NOMO-1 treated with DMSO at 0.1 percent for 48 hours (cell line): ENCODE measurements around the gene SNPH.

ENCODE experiments used
- DNase-seq: peaks from one replicate; lab custom pipeline; 2025; ENCODE audit not compliant: unreplicated experiment; lab: John Stamatoyannopoulos, UW

Gene SNPH

DNA sequence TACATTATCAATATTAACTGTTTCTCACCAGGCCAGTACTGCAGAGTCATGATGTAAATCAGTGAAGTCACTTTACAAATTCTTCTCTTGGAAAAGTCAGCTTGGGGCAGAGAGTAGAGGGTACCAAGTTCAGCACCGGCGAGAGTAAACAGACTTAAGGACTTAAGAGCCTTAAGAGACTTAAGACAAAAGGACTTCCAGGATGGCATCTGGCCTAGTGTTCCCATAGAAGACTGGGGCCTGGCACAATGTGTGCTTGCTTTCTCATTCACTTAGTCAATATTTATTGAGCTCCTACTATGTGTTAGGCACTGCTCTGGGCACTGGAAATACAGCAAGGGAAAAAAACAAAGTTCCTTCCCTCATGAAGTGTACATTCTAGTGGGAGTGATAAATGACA lies 1.4 kb upstream of the SNPH start:
- no peak for DNase-seq

DNA sequence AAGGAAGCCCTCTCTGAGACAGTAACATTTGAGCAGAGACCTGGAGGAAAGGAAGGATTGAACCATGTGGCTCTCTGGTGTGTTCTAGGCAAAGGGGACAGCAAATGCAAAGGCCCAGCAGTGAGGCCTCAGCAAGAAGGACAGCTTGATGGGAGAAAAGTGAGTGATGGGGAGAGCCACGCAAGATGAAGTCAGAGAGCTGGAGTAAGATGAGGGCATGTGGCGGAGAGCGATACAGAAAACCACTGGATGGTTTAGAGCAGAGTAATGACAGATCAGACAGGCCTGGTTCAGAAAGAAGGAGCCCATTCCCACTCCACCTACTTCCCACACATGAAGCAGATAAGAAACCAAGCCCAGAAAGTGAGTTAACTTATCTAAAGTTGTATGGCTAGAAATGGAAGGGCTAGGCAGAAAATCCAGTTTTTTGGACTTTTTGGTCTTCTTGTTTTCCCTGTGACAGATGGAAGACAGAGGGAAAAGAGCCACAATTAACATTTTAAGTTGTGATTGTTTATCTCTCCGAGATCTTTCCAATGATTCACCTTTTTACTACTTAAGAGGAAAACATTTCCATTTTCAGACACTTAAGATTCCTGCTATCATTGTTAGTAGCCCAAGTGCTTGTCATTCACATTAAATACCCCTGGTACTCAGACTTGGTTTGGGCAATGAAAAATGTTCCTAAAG lies 723 bp upstream of the SNPH start:
- DNase-seq, result no peak

DNA sequence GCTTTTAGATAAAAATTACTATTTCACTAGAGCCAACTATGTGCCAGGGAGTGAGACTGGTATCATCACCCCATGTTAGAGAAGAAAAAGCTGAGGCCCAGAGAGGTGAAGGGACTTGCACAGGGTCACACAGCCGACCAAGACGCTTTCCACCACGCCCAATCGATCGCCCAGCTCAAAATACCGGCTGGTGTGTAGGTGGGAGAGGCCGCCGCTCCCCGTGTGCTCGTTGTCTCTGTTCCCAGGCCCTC lies 253 bp upstream of the SNPH start:
- DNase-seq, result no peak

DNA sequence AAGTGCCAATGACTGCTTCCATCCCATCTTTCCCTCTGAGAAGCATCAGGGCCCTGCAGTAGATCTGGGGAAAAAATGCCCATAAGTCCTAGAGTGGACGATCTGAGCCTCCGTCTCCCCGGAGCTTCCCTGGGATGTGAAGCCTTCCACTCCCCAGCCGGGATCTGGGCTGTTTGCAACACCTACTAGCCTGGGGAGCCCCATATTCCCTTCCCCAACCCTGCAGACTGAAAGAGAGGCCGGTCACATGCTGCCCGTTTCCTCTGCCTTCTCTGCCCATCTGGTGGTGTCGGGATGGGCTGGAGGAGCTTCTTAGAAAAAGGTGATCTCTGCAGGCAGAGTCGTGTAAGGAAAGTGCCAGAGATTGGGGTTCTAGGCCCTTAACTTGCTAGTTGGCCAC lies 1.1 kb downstream of the SNPH start:
- DNase-seq, result no peak

DNA sequence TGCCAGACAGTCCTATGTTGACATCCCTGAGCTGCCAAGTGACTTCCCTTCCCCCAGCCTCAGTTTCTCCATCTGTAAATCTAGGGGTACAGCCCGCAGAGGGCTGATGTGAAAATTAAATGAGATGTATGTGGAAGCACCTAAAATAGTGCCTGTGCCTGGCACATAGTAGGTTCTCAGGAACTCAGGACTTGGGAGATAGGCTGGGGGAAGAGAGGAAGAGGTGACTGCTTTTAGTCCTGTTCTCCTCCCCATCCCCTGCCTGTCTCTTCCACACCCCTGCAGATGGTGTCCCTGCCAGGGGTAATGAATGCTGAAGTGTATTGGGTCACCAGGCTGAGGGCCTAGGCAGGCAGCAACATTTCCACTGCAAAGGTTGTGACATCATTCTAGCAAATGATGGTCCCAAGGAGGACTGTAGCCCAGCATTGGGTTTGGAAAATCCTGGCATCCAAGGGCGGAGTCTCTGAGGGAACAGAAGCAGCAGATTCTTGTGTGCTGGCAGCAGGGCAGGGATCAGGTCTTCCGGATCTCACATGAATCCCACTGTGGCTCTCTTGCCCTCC lies 1.8 kb downstream of the SNPH start:
- no peak for DNase-seq

DNA sequence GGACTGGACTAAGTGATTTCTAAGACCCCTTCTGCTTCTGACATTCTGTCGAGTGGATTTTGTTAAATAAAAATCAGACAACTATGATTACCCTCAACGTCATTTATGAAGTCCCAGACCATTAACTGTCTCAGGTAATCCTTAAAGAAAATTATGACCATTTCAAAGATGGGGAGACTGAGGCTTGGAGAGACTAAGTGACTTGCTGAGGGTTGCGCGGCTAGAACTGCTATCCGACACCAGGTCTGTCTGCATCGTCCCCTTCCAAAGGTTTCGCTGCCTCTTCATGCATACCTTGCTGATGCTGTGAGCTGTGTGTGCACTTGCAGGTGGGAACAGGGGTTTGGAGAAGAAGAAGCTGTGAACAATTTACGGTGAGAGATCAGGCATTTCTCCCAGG lies 3.1 kb downstream of the SNPH start:
- DNase-seq, result no peak

DNA sequence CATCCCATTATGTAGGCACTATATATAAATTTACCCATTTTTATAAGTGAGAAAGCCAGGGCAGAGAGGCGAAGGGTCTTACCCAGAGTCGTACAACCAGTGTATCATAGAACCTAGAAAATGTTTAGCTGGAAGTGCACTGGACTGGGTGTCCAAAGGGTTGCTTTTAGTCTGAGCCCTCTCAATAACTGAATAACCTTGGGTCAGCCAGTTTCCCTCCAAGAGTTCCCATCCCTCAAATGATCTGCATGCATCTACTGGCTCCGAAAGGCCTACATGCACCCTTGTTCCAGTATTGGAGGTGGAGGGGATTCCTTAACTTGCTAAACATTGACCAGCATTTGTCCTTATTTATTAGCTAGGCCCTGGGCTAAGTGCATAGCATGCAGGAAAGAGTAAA lies 3.8 kb downstream of the SNPH start:
- no peak for DNase-seq

DNA sequence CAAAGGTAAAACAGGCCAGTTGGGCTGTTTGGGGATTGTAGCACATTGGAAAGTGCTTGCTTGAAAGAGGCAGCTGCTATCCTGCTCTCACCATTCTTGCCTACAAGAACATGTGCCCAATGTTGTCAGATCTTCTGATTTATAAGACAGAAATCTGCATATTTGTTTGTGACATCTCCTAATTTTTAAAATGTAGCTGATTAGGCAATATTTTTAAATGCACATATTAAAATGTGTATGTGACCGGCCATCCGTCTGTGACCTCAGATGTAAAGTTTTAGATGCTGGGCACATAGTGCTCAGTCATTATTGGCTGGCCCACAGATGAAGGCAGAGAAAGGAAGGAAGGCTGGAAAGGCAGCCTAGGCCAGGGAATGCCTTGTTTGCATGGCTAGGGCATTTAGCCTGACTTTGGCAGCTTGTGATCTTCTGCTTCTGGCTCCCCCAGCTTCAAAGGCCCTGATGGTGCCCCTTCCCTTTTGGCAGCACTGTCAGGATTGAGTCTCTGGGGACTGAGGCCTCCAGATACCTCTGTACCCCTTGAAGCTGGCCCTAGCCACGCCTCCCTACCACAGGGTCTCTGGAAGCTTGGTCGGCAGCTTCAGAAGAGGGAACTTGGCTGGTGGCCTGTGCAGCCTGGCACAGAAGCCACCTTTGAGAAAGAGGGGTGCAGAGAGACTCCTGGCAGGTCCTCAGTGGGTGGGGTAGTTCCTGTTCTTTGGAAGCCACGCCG lies 6.4 kb downstream of the SNPH start:
- DNase-seq, result no peak

DNA sequence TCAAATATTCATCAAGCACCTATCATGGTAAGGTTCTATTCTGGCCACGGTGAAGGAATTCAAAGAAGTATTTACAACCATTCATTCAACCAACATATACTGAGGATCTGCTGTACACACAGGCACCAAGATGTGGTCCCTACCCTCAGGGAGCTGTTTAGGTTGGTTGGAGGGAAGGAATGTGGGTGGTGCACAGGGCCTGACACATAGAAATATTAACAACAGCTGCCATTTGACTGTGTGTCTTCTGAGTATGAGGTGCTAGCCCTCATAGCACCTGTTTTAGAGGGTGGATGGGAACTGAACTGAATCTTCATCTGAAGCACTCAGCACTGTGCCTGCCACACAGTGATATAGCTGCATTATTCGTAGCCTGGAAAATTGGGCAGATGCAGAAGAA lies 7.3 kb downstream of the SNPH start:
- no peak for DNase-seq

DNA sequence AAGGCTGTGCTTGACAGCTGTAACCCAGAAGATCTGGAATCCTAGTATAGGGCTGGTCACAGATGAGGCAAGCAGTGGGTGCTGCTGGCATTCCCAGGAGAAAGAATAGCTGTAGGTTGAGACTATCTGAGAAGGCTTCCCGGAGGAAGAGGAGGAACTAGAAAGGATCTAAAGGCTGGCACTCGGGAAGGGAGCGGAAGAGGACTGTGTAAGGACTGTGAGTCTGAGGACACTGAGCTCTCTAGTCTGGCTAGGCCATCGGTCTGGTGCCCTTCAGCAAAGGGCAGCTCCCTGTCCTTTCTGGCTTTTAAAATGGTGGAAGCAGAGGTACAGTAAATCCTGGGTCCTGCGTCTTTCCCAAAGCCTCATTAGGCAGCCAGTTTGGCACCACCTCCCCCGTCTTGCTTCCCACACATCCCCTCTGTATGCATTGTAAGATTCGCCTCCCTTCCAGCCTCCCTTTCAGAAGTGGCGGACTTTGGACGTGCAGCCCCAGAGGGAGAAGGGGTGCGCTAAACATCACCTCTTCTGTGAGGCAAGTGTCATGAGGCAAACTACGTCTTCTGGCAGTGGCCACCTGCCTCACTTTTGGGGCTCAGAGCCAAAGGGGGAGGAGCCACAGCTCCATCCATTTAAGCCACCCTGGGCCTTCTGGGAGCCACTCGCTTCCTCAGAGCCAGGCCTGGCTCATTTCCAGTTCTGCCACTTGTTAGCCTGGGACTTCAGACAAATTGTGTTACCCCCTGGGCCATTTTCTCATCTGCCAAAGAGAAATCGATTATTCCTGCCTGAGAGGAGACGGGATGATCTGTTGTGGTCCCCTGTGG lies 8.6 kb downstream of the SNPH start:
- DNase-seq, result no peak

DNA sequence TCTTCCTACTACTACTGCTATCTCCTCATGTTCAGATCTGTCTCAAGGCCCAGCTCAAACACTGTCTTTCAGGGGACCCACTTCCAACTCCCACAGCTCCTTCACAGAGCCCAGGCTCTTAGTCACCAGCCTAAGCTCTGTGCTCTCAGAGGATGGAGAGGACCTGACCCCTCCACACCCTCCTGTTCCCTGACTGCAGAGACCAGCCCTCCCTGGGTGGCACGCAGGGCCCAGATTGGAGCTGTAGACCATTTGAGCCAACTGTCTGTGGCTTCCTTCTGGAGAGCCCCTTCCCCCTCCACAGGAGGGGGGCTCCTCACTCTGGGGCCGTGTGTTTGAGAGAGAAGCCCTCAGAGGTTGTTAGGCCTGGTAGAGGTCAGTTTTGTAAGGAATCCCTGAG lies 9.8 kb downstream of the SNPH start:
- DNase-seq, result no peak

DNA sequence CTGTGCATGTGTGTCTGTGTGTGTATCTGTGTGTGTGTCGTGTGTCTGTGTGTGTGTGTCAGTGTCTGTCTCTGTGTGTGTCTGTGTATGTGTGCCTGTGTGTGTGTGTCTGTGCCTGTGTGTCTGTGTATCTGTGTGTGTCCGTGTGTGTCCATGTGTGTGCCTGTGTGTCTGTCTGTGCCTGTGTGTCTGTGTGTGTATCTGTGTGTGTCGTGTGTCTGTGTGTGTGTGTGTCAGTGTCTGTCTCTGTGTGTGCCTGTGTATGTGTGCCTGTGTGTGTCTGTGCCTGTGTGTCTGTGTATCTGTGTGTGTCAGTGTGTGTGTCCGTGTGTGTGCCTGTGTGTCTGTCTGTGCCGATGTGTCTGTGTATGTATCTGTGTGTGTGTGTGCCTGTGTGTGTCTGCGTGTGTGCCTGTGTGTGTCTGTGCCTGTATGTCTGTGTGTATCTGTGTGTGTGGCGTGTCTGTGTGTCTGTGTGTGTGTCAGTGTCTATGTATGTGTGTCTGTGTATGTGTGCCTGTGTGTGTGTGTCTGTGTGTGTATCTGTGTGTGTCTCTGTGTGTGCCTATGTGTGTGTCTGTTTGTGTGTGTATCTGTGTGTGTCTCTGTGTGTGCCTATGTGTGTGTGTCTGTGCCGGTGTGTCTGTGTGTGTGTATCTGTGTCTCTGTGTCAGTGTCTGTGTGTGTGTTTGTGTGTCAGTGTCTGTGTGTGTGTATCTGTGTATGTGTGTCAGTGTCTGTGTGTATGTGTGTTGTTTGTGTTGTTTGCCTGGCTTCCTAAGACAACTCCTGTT lies 11.6 kb downstream of the SNPH start:
- DNase-seq, result no peak

DNA sequence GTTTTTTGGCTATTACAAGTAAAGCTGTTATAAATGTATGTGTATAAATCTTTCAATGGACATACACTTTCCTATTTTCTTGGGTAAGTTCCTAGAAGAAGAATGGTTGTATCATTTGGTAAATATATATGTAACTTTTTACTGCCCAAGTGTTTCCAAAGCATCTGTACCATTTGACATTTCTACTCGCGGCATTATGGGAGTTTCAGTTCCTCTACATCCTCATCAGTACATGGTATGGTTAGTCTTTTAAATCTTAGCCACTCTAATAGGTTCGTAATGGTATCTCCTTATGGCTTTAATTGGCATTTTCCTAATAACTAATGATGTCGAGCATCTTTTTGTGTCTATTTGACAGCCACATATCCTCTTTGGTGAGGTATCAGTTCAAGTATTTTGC lies 12.9 kb downstream of the SNPH start:
- DNase-seq, result peak; percentile 45

DNA sequence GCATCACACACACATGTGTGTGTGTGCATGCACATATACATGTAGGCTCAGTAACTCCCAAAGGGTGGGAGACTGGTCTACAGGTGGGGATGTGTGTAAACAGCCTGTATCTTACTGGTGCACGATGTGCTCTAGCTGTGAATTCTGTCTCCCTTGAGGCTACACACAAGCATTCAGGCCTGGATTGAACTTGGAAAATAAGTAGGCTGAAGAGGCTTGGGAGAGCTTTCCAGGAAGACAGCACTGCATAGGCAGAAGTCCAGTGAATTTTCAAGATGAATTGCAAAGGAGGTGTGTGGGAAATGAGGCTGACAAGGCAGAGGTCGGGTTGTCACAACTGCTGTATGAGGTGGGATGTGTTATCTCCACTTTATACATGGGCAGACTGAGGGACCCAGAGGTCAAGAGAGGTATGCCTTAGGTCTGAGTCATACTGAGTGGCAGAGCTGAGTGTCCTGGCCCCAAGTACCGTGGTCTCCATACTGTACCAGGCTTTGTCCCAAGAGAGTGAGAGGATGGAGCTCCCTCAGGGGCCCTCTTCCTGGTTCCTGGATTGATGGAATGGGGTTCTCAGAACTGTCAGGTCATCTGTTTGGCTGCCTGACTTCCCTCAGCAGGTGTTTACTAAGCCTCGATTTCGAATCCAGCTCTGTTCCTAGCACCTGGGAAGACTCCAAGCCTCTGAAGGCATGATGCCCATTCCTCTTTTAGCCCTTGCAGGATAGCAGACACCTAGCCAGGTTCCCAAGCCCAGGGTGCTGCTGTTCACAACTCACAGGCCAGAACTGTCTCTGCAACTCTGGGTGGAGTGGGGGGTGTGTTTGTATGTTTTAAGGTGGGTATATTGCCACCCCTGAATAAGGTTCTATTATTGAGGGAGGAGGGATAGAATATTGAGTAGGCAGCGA lies 14.4 kb downstream of the SNPH start:
- DNase-seq, result no peak

DNA sequence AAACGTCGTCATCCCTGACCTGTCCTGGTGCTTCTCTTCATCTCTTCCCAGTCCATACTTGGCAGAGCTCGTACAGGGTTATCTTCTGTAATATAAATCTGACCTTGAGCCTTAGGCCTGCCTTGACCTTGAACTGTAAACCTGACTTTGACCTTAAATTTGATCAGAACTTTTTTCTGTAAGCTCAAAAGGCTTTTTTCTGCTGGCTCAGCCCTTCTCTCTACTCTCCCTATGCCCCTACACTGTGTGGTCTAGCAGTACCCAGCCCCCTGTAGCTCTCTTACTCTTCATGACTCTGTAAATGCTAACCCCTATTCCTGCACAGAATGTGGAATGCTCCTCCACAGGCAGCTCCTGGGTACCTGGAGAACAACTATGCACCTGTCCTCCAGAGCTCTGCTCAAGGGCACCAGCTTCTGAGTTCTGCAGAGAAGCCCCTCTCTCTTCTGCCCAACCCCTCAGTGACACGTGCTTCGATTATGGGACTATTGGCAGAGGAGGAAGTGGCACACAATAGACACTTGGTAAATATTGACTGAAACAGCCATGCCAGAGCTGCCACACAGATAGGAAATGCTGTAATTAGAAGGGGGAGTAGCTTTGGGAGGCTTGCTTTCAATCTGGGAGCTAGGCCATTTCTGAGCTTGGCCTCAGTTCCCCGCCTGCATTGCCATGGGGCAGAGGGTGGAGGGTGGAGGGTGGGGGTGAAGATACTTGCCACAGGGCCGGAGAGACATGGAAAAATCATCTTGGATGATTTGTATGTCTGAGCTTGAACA lies 15.4 kb downstream of the SNPH start:
- no peak for DNase-seq

DNA sequence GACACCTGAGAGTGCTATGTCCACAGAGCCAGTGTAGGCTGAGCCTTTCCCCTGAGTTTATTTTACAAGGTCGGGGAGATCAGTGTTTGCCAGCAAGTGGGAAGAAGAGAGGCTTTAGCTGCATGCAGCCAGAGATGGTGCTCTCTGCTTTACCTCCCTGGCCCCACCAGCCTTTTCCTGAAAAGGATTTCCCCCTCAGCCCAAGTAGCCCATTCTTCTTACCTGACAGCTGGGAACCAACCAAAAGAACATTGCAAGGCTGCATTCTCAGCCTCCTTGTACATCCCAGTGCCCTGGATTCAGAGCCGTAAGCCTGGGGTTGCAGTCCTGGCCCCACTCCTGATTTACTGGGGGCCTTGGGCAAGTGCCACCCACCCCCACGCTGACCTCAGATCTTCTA lies 16.9 kb downstream of the SNPH start:
- DNase-seq, result no peak

DNA sequence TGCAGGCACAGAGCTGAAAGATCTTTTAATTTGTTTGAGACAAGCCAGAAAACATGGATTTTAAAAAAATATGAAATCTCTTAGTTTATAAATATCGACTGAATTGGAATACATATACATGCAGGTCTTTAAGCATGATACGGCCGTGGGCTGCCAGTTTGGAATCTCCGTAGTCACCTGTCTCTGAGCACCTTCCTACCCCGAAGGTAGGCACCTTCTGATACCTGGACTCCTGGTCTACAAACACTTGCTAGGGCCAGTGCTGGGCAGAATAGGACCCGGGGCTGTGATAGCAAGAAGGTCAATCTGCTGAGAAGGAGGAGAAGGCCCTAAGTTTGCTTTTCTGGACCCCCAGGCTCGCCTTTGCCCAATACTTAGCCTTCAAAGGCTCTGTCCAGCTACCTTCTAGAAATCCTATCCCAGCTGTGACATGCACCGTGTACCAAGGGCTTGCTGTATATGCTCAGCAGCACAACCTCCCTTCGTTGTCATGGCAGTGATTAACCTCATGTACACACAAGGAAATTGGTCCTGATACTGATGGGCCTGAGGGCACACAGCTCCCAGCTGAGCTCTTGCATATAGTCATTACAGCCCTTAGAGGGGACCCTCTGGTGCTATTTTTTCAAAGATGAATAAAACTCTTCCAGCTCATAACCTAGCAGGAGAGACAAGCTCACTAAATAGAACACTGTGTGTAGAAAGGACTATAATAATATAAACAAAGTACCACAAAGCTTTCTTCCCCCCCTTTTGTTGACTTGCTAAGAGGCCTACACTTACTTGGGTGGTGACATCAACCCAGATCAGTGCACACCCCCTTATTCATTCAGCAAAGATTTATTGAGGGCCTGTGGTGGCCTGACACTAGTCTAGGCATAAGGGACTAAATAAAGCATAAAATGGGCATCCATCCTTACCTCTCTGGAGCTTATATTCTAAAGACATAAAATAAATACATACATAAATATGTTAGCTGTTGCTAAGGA lies 17.7 kb downstream of the SNPH start:
- no peak for DNase-seq
